Endothelial cell of umbilical vein (primary cell): ENCODE results near the gene LYVE1. TPM values are rescaled to one million over a fixed set of nuclear protein-coding genes. Genes with fewer than 3 reads are reported as not detected.

Experiments used
- BruUV-seq: library from RNA; stranded (reverse); fragments of 400-500 nt; replicated peaks from 2 replicates; lab custom pipeline; 2021; lab: Mats Ljungman, UMichigan
- CTCF ChIA-PET: fragments of 300-600, 350-600 bp; sonication (Branson Sonifier 250); formaldehyde crosslinking; loops from one replicate; lab custom pipeline; 2021; ENCODE audit warnings: antibody characterized with exemption, inconsistent platforms; lab: Charles Lee
- POLR2A ChIA-PET: fragments of 300-600, 350-600 bp; sonication (Branson Sonifier 250); formaldehyde crosslinking; loops from one replicate; lab custom pipeline; 2021; ENCODE audit warnings: antibody characterized with exemption, inconsistent platforms; lab: Charles Lee
- DNase-seq: peaks from one replicate; pipeline ENCODE4 v3.0.0-alpha.2; 2011; ENCODE audit warnings: low read depth, low spot score
- FAIRE-seq: peaks from 2 replicates; lab custom pipeline; 2011; peaks lifted over from hg19 to GRCh38; lab: Jason Lieb, UNC
- H2AFZ ChIP-seq: 2 replicates; pipeline ENCODE4 v1.6.0; 2012; ENCODE audit warnings: low read depth, low read length, control low read depth, inconsistent platforms
- H3K27ac ChIP-seq: 2 replicates; pipeline ENCODE4 v1.5.1; 2011; ENCODE audit warnings: low read depth, mild to moderate bottlenecking, control low read depth, low read length, moderate library complexity; ENCODE audit not compliant: insufficient read depth
- H3K27me3 ChIP-seq, 2 experiments: 2 replicates each; pipeline versions ENCODE4 v1.6.0 to v1.6.1; 2011; ENCODE audit warnings: low read length in 2 of 2, mixed read lengths in 1 of 2; ENCODE audit not compliant: control insufficient read depth in 2 of 2, insufficient read depth in 2 of 2
- H3K36me3 ChIP-seq, 2 experiments: 2 replicates in 1 of 2; 3 replicates in 1 of 2; pipeline ENCODE4 v1.5.1; 2011; ENCODE audit warnings: low read length in 2 of 2, mild to moderate bottlenecking in 1 of 2, moderate library complexity in 1 of 2; ENCODE audit not compliant: control insufficient read depth in 2 of 2, insufficient read depth in 2 of 2; ENCODE audit errors: extremely low read depth in 1 of 2
- H3K4me1 ChIP-seq: 3 replicates; pipeline ENCODE4 v1.5.1; 2011; ENCODE audit warnings: mild to moderate bottlenecking, low read length; ENCODE audit not compliant: control insufficient read depth, insufficient read depth; ENCODE audit errors: extremely low read depth
- H3K4me2 ChIP-seq: 2 replicates; pipeline ENCODE4 v1.6.1; 2011; ENCODE audit warnings: low read length, control low read depth, mixed read lengths; ENCODE audit not compliant: insufficient read depth
- H3K4me3 ChIP-seq, 3 experiments: fragments of 200-600 bp in 1 of 3; sonication (generic), shearing (Covaris generic) in 1 of 3; replicated peaks in 1 of 3; 2 replicates each; pipeline ENCODE4 v1.5.1; 2011 to 2016; ENCODE audit warnings: control low read depth in 3 of 3, low read length in 3 of 3, mild to moderate bottlenecking in 2 of 3, inconsistent platforms in 1 of 3, low read depth in 1 of 3, moderate library complexity in 1 of 3; ENCODE audit not compliant: insufficient read depth in 1 of 3
- H3K79me2 ChIP-seq: 2 replicates; pipeline ENCODE4 v1.6.0; 2012; ENCODE audit warnings: low read length, inconsistent platforms; ENCODE audit not compliant: control insufficient read depth, insufficient read depth
- H3K9ac ChIP-seq: replicated peaks from 2 replicates; pipeline ENCODE3; 2011; ENCODE audit warnings: low read length, control low read depth; ENCODE audit not compliant: insufficient read depth; ENCODE audit errors: extremely low read depth
- H3K9me1 ChIP-seq: replicated peaks from 3 replicates; pipeline ENCODE4 v1.6.0; 2011; ENCODE audit warnings: mild to moderate bottlenecking, low read length; ENCODE audit not compliant: control insufficient read depth, insufficient read depth; ENCODE audit errors: extremely low read depth
- H3K9me3 ChIP-seq: replicated peaks from 2 replicates; pipeline ENCODE4 v1.5.1; 2012; ENCODE audit warnings: low read length, inconsistent platforms; ENCODE audit not compliant: control insufficient read depth, insufficient read depth
- H4K20me1 ChIP-seq: replicated peaks from 2 replicates; pipeline ENCODE3; 2011; ENCODE audit warnings: mild to moderate bottlenecking, low read length; ENCODE audit not compliant: control insufficient read depth, insufficient read depth; ENCODE audit errors: extremely low read depth
- EZH2 ChIP-seq: IDR thresholded peaks from 2 replicates; pipeline ENCODE4 v1.6.1; 2012; ENCODE audit warnings: borderline replicate concordance, low read depth, mild to moderate bottlenecking, moderate library complexity, low read length, inconsistent platforms; ENCODE audit not compliant: severe bottlenecking
- FOS ChIP-seq: IDR thresholded peaks from 2 replicates; pipeline ENCODE4 v1.6.1; 2011; ENCODE audit warnings: mild to moderate bottlenecking, low read length, moderate library complexity, borderline replicate concordance; ENCODE audit not compliant: insufficient read depth
- GATA2 ChIP-seq: IDR thresholded peaks from 2 replicates; pipeline ENCODE4 v1.7.0; 2011; ENCODE audit warnings: low read depth, mild to moderate bottlenecking, moderate library complexity, mixed read lengths, low read length; ENCODE audit not compliant: insufficient read length, insufficient read depth
- JUN ChIP-seq: IDR thresholded peaks from 2 replicates; pipeline ENCODE4 v1.6.1; 2011; ENCODE audit warnings: borderline replicate concordance, low read depth; ENCODE audit not compliant: insufficient read length, insufficient read depth
- MYC ChIP-seq: IDR thresholded peaks from one replicate; pipeline ENCODE4 v1.6.1; 2011; ENCODE audit warnings: mild to moderate bottlenecking, low read depth, low read length
- POLR2A ChIP-seq: IDR thresholded peaks from 2 replicates; pipeline ENCODE4 v1.6.1; 2012; ENCODE audit warnings: low read depth, mild to moderate bottlenecking, control low read depth, low read length
- POLR2AphosphoS5 ChIP-seq: IDR thresholded peaks from 2 replicates; pipeline ENCODE4 v1.6.1; 2012; ENCODE audit warnings: low read depth, mild to moderate bottlenecking, control low read depth, low read length, moderate library complexity; ENCODE audit not compliant: insufficient read depth
- dilution Hi-C: fragments of 300-500 bp; cut with MboI; formaldehyde crosslinking; loops from one replicate; pipeline ENCODE4 v1.15.0; 2019; ENCODE audit warnings: low sequenced_read_pairs; ENCODE audit not compliant: extremely low pct_ligation_motif_present
- intact Hi-C: fragments of 100-400 bp; cut with micrococcal nuclease; formaldehyde crosslinking; loops from one replicate; pipeline ENCODE4 v1.10.0; 2022
- polyA plus RNA-seq, 4 experiments: library from polyadenylated mRNA; depleted of rRNA in 3 of 4; stranded (reverse) in 3 of 4; unstranded in 1 of 4; fragments of >200 nt; gene quantifications; 2 replicates each; pipeline versions ENCODE4 v1.2.1 to v1.2.3, GENCODE V29; 2011 to 2012; ENCODE audit warnings: missing spikeins in 1 of 4
- total RNA-seq: library from RNA; stranded (reverse); gene quantifications from 2 replicates; pipeline ENCODE4 v1.2.3, GENCODE V29; 2021
- TF ChIP-seq, protein P1 (sequence below), 2 donors: IDR thresholded peaks; 1 replicate in 1 of 2; 2 replicates in 1 of 2; pipeline ENCODE4 v1.5.1; 2011; ENCODE audit warnings: low read length in 2 of 2, mild to moderate bottlenecking in 2 of 2, moderate library complexity in 2 of 2, control low read depth in 1 of 2, inconsistent platforms in 1 of 2, low read depth in 1 of 2; ENCODE audit not compliant: insufficient read depth in 1 of 2; ENCODE audit errors: extremely low read depth in 1 of 2
- TF ChIP-seq, protein P2 (sequence below): IDR thresholded peaks from 2 replicates; pipeline ENCODE4 v1.6.1; 2011; ENCODE audit not compliant: insufficient read depth, insufficient read length

The LYVE1 gene
- total and polyA plus RNA-seq, 2 donors (not counting 3 experiments of a cell fraction or from before 2014, with no cell fraction given) = 4.6 to 7.6 TPM

- Histone ChIP-seq H3K9me3 (no peaks in the 10 kb centered on the region), H3K4me2 (no peak overlapping the region), H3K4me1 (peaks cover 20% of the 10 kb centered on the region), H4K20me1 (no peaks in the 10 kb centered on the region), H3K27ac (no peak overlapping the region), H3K4me3 (no peak overlapping the region), H3K9me1 (no peaks in the 10 kb centered on the region), H3K79me2 (peaks cover 3% of the 10 kb centered on the region), H2AFZ (no peak overlapping the region), H3K9ac (no peak overlapping the region), H3K36me3 (peaks cover 0 to 6% of the 10 kb centered on the region in 2 experiments), H3K27me3 (no peaks in the 10 kb centered on the region)
- DNase-seq = no peak
- dilution Hi-C loops (no loop called here), intact Hi-C loops (no loop called here)
- no peak for TF ChIP-seq POLR2A
- TF ChIP-seq MYC = no peak
- TF ChIP-seq, protein P1, sequence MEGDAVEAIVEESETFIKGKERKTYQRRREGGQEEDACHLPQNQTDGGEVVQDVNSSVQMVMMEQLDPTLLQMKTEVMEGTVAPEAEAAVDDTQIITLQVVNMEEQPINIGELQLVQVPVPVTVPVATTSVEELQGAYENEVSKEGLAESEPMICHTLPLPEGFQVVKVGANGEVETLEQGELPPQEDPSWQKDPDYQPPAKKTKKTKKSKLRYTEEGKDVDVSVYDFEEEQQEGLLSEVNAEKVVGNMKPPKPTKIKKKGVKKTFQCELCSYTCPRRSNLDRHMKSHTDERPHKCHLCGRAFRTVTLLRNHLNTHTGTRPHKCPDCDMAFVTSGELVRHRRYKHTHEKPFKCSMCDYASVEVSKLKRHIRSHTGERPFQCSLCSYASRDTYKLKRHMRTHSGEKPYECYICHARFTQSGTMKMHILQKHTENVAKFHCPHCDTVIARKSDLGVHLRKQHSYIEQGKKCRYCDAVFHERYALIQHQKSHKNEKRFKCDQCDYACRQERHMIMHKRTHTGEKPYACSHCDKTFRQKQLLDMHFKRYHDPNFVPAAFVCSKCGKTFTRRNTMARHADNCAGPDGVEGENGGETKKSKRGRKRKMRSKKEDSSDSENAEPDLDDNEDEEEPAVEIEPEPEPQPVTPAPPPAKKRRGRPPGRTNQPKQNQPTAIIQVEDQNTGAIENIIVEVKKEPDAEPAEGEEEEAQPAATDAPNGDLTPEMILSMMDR (IDR thresholded peaks at IDR 0.05; ENCODE audit: extremely low read depth in 1 of 2, insufficient read depth in 1 of 2, low read depth in 1 of 2, low read length in 2 of 2) = no peak
- TF ChIP-seq POLR2AphosphoS5 = no peak
- TF ChIP-seq JUN = no peak
- TF ChIP-seq FOS = no peak
- TF ChIP-seq, protein P2, sequence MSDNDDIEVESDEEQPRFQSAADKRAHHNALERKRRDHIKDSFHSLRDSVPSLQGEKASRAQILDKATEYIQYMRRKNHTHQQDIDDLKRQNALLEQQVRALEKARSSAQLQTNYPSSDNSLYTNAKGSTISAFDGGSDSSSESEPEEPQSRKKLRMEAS = no peak
- no peak for TF ChIP-seq GATA2
- no peak for TF ChIP-seq EZH2
- no TSS peak for BruUV-seq
- POLR2A ChIA-PET = no interaction called here
- CTCF ChIA-PET = interaction anchor here (1.2 kb wide), 1 partner anchor 8 kb away, joined by 8 read pairs; the partner anchor contains the start of gene RNF141
- FAIRE-seq = no peak
Measured at GRCh38 chr11:10532526-10532925, 35.9 kb downstream of the LYVE1 start.
